T-helper 9 cell (primary cell): ENCODE measurements around the gene CNTRL.
A peak's percentile ranks its signal among the peaks of the same experiment; 100 is the strongest.
"Not testable (repeated sequence)": the region's sequence is repeated elsewhere in the genome, so short reads cannot be mapped to it uniquely, and the experiment has no call there.

Source experiments
- DNase-seq: peaks from one replicate; pipeline ENCODE4 v3.0.0-alpha.2; 2020

The CNTRL gene

GRCh38 chr9:121073038-121073437 lies 1.7 kb upstream of the CNTRL start:
- DNase-seq, result no peak

DNA sequence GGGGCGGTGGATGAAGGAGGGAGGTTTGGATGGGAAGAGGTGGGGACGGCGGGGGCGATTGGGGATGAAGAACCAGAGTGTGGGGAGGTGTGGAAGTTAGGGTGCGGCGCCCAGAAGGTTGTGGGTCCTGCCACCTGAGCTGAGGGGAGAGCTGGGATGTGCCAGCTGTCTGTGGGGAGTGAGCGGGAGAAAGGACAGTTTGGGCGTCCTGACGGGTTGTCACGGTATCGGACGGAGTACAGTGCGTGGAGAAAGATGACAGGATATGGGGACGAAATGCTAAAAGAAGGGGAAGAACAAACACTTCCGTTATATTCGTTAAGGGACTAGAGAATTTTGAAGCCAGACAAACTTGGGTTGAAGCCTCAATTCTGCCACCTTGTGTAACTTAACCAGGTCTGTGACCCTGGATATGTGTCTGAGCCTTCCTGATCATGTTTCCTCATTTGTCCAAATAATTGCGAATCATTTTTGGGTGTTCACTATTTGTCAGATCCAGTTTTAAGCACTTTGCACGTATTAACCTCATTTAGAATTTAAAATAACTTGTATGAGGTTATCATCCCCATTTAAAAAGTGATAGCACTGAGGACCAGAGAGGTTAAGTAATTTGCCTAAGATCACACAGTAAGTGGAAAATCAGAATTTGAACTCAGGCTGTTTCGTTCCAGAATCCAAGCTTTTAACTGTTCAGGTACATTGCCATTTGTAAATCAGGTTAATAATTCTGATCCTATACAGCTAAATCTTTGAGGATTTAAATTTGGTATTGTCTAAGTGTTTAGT lies 689 bp downstream of the CNTRL start:
- DNase-seq, result no peak

- DNase-seq, result no peak
These were observed 7.3 kb downstream of the CNTRL start for GRCh38 chr9:121082075-121082474.

DNA sequence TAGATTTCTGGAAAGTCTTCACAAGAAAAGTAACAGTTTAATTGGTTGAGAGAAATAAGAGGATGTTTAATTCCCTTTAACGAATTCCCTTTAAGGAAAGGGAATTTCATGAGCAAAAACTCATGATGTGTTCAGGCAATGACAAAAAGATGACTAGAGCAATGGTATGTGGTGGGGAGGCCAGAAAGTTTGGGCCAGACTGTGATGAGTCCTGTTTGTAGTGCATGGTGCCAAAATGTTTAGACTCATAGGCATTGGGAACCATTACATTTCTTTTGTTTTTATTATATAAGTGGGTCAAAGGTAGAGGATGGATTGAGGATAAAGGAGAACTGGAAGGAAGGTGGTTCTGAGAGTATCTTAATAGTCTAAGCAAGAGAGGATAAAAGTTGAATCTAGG lies 10.9 kb downstream of the CNTRL start:
- DNase-seq, result no peak

GRCh38 chr9:121088576-121088975 lies 13.8 kb downstream of the CNTRL start:
- DNase-seq, result no peak

GRCh38 chr9:121090743-121091142 lies 16.0 kb downstream of the CNTRL start:
- not testable (repeated sequence) for DNase-seq

DNA sequence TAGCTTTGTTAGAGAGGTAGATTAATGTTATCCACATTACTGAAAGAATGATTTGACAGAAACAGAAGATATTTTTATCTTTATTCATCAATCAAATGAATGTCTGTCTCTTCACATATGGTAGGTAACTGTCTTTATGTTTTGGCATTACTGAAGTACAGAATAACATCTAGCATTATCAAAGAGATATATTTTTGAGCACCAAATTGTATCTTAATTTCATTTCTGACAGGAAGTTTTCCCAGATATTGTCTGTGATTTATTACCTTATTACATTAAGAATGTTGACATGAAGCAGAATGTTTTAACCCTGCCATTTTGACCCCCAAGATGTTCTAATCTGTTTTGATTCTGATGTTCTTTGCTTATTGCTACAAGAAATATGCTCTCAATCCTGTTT lies 20.3 kb downstream of the CNTRL start:
- DNase-seq, result no peak

- no peak for DNase-seq
These were observed 23.9 kb downstream of the CNTRL start for GRCh38 chr9:121098567-121099198.

DNA sequence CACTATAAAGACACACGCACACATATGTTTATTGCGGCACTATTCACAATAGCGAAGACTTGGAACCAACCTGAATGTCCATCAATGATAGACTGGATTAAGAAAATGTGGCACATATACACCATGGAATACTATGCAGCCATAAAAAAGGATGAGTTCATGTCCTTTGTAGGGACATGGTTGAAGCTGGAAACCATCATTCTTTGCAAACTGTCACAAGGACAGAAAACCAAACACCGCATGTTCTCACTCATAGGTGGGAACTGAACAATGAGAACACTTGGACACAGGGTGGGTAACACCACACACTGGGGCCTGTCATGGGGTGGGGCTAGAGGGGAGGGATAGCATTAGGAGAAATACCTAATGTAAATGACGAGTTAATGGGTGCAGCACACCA lies 29.3 kb downstream of the CNTRL start:
- not testable (repeated sequence) for DNase-seq

DNA sequence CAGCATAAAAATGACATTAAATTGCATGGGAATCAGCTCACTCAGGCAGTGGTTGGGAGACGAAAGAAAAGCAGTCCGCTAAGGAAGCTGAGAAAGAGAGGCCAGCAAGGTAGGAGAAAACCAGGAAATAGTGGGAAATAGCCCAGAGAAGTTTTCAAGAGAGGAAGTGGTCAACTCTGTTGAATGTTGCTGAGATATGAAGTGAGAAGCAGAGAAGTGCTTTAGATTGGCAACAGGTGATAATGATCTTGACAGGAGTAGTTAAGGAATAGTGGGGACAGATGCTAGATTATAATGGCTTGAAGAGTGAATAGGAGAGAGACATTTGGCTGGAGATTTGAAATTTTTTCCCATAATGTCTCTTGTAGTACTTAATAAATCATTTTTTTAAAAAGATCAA lies 30.8 kb downstream of the CNTRL start:
- no peak for DNase-seq

DNA sequence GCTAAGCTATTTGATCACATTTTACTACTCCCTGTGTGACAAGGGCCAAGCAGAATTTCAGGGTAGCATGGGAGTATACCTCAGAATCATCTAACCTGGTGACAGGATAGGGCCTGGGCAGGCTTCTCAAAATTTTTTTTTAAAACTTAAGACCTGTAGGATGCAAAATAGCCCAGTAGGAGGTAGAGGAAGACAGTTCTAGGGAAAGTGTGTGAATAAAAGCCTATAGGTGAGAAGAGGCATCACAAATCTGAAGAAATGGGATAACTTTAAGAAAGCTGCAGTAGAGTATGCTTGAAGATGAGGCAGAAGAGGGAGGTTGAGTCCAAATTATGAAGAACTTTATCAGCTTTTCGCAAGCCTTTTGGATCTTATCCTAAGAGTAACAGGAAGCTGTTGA lies 32.3 kb downstream of the CNTRL start:
- no peak for DNase-seq

DNA sequence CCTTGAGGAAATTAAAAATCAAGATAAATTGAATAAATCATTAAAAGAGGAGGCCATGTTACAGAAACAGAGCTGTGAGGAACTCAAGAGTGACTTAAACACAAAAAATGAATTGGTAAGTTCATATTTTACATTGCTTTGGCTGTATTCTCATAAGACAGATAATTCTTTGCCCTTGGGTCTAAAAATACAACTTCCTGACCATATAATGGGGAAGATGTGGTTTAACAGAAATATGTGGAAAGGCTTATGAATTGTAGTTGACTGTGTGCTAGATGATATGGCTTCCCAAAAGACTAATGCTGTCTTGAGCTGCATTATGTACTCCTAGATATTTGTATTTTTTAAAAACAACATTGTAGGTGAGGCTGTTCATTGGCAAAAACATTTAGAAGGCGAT lies 33.1 kb downstream of the CNTRL start:
- DNase-seq, result no peak

GRCh38 chr9:121115466-121115865 lies 40.7 kb downstream of the CNTRL start:
- no peak for DNase-seq

- DNase-seq, result no peak
These were observed 43.5 kb downstream of the CNTRL start for GRCh38 chr9:121118266-121118665.

DNA sequence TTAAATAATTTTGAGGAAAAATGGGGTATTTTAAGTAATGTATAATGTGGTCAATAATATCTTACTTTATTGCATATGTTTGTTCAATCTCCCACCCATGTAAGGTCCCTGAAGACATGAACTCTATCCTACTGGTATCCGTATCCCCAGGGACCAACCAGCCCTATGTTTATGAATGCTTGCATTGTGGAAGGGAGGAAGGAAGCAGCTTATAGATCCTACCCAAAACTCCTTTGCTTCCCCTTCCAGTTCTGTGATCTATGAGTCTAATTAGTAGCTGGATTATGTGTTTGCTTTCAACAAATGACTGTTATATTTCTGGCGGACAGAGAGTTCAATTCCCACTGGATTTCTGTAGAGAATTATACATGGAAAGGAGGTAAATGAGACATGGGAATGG lies 45.6 kb downstream of the CNTRL start:
- DNase-seq, result no peak

DNA sequence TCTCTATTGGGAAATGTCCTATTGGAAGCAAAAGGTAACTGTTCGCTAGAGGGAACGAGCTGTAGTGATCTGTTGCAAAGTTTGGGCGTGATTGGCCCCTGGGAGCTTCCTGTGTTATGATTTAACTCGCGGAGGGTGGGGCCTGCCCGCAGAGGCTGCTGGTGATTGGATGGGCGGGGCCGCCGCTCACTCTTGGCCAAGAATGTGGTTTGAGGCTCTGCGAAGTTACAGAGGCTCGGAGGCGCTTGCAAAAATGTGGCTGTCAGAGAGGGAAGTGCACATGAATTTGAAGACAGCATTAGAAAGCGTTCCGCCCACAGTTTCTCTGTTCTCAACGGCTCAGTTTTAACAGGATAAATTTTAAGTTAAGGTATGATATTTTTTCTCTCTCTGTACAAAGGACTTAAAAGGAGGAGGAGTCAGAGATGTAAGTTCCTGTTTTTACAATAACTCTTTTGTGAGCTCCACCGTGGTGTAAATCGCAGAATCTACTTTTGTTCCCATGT lies 46.9 kb downstream of the CNTRL start:
- peak; percentile 93 for DNase-seq

GRCh38 chr9:121122246-121123032 lies 47.7 kb downstream of the CNTRL start:
- DNase-seq, result no peak

- no peak for DNase-seq
These were observed 49.2 kb downstream of the CNTRL start for GRCh38 chr9:121123816-121124535.

DNA sequence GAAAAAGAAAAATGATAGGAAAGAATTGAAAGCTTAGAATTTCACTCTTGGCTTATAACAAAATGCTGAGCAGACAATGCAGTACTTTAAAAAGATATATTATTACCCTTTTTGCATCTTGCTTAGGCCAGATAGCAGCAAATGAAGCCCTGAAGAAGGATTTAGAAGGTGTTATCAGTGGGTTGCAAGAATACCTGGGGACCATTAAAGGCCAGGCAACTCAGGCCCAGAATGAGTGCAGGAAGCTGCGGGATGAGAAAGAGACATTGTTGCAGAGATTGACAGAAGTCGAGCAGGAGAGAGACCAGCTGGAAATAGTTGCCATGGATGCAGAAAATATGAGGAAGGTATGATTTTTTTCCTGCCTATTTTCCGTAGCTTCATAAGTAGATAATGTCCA lies 50.8 kb downstream of the CNTRL start:
- DNase-seq, result no peak

DNA sequence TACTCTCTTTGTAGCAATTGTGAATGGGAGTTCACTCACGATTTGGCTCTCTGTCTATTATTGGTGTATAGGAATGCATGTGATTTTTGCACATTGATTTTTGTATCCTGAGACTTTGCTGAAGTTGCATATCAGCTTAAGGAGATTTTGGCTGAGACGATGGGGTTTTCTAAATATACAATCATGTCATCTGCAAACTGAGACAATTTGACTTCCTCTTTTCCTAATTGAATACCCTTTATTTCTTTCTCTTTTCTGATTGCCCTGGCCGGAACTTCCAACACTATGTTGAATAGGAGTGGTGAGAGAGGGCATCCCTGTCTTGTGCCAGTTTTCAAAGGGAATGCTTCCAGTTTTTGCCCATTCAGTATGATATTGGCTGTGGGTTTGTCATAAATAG lies 54.6 kb downstream of the CNTRL start:
- not testable (repeated sequence) for DNase-seq

- peak; percentile 56 for DNase-seq
These were observed 58.5 kb downstream of the CNTRL start for GRCh38 chr9:121133104-121133816.

DNA sequence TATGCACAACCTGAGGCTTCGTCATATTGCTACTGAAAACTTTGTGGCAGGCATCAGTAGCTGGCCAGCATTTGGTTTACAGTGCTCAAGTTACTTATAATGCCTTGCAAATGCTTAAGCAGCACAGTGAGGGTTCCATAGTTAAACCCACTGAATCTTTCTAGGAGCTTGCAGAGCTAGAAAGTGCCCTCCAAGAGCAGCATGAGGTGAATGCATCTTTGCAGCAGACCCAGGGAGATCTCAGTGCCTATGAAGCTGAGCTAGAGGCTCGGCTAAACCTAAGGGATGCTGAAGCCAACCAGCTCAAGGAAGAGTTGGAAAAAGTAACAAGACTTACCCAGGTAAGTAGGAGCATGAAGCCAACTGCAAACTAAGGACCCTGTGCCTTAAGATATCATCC lies 60.9 kb downstream of the CNTRL start:
- DNase-seq, result no peak
